Suppressor macrophage treated with lipopolysaccharide for 4 hours (primary cell): ENCODE data around the gene TNFRSF18.

Experiments
- DNase-seq: peaks from one replicate; pipeline ENCODE4 v3.0.0-alpha.2; 2020

The TNFRSF18 gene

GRCh38 chr1:1173793-1174415 is 32.5 kb downstream of the TNFRSF18 start, which contains the start of gene TTLL10:
Gene TTLL10, plus strand, starts transcription at chr1:1173880. Its CDS starts 5,336 bp downstream, at chr1:1179216.
- DNase-seq, result no peak

GRCh38 chr1:1173061-1173792 is 33.2 kb downstream of the TNFRSF18 start:
- no peak for DNase-seq

GRCh38 chr1:1171546-1172340 is 34.6 kb downstream of the TNFRSF18 start:
- DNase-seq, result no peak

GRCh38 chr1:1171161-1171545 is 35.2 kb downstream of the TNFRSF18 start:
- DNase-seq, result no peak

- no peak for DNase-seq
Observed at GRCh38 chr1:1170215-1171091, 35.9 kb downstream of the TNFRSF18 start.

GRCh38 chr1:1169429-1170214 is 36.8 kb downstream of the TNFRSF18 start:
- no peak for DNase-seq

GRCh38 chr1:1168451-1169411 is 37.7 kb downstream of the TNFRSF18 start:
- DNase-seq, result no peak

GRCh38 chr1:1167841-1168450 is 38.4 kb downstream of the TNFRSF18 start:
- DNase-seq, result no peak

GRCh38 chr1:1167398-1167821 is 39.0 kb downstream of the TNFRSF18 start:
- DNase-seq, result no peak

- DNase-seq, result no peak
Observed at GRCh38 chr1:1166642-1167397, 39.6 kb downstream of the TNFRSF18 start.

- DNase-seq, result no peak
Observed at GRCh38 chr1:1165900-1166421, 40.4 kb downstream of the TNFRSF18 start.

- no peak for DNase-seq
Observed at GRCh38 chr1:1165485-1165884, 40.9 kb downstream of the TNFRSF18 start.

- no peak for DNase-seq
Observed at GRCh38 chr1:1164701-1165451, 41.5 kb downstream of the TNFRSF18 start.

GRCh38 chr1:1164361-1164700 is 42.1 kb downstream of the TNFRSF18 start:
- DNase-seq, result no peak

GRCh38 chr1:1163538-1164070 is 42.8 kb downstream of the TNFRSF18 start:
- no peak for DNase-seq

- DNase-seq, result no peak
Observed at GRCh38 chr1:1162597-1163537, 43.5 kb downstream of the TNFRSF18 start.

- DNase-seq, result no peak
Observed at GRCh38 chr1:1161683-1162079, 44.7 kb downstream of the TNFRSF18 start.
